Endothelial cell (in vitro differentiated cells): ENCODE data around the gene KIAA0753. TPM values are rescaled to one million over a fixed set of nuclear protein-coding genes. Genes with fewer than 3 reads are reported as not detected.

ENCODE experiments used
- DNase-seq: peaks from one replicate; pipeline ENCODE4 v3.0.0; 2021; ENCODE audit warnings: low spot score
- H3K27ac Mint-ChIP-seq: one replicate; pipeline ENCODE4 v1.8.0; 2021; ENCODE audit warnings: mixed read lengths, inconsistent platforms; ENCODE audit not compliant: unreplicated experiment
- H3K27me3 Mint-ChIP-seq: one replicate; pipeline ENCODE4 v1.8.0; 2021; ENCODE audit warnings: mild to moderate bottlenecking, moderate library complexity, mixed read lengths, inconsistent platforms; ENCODE audit not compliant: unreplicated experiment
- H3K36me3 Mint-ChIP-seq: one replicate; pipeline ENCODE4 v1.8.0; 2021; ENCODE audit warnings: mild to moderate bottlenecking, low read depth, mixed read lengths, inconsistent platforms; ENCODE audit not compliant: unreplicated experiment
- H3K4me1 Mint-ChIP-seq: one replicate; pipeline ENCODE4 v1.8.0; 2021; ENCODE audit warnings: mild to moderate bottlenecking, mixed read lengths, inconsistent platforms; ENCODE audit not compliant: unreplicated experiment
- H3K4me3 Mint-ChIP-seq: one replicate; pipeline ENCODE4 v1.8.0; 2021; ENCODE audit warnings: mild to moderate bottlenecking, mixed read lengths, inconsistent platforms; ENCODE audit not compliant: unreplicated experiment
- H3K9me3 Mint-ChIP-seq: one replicate; pipeline ENCODE4 v1.8.0; 2021; ENCODE audit warnings: mixed read lengths, inconsistent platforms; ENCODE audit not compliant: unreplicated experiment
- total RNA-seq: library from RNA; stranded (reverse); fragmentation: NEBNext Ultra II Directional; extraction: Animal tissue kit (Norgen Biotek cat#: 25700); gene quantifications from one replicate; pipeline ENCODE4 v1.2.1, GENCODE V29; 2021; ENCODE audit not compliant: unreplicated experiment
- TF ChIP-seq, protein P1 (sequence below): fragments of 200-600 bp; sonication (generic); IDR thresholded peaks from one replicate; pipeline ENCODE4 v1.5.0; 2021; ENCODE audit warnings: antibody characterized with exemption; ENCODE audit not compliant: unreplicated experiment

KIAA0753 gene
- total RNA-seq, 1 donor from 2014 or later, result 22.6 TPM

DNA sequence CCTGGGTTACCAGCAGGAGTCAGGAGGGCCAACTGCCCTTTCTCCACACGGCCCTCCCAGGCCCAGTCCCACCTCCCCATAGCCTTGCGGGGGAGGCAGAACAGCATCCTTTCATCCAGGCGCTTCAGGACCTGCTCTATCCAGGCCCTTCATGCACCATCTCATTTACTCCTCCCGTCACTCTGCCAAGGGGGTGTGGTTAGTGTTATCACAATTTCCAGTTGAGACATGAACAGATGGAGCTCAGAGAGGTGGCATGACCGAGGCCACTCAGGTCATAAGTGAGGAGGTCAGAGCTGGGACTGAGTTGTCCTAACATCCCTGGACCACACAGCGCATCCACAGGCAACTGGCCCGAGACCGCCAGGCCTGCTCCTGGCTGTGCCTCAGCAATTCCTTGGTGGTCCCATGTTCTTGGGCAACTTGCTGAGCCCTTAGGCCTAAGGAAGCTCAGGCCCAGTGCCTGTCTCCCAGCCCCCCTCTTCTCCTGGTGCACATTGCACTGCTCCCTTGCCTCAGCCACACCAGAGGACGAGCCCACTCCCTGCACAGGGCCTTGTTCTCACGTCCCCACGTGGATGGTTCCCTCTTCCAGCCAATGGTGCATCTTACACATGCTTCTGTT, 34.8 kb upstream of the KIAA0753 start:
- Mint-ChIP-seq H3K9me3 (no peaks in the 10 kb centered on the region), H3K36me3 (no peaks in the 10 kb centered on the region), H3K27me3 (no peaks in the 10 kb centered on the region), H3K27ac (no peak overlapping the region), H3K4me3 (no peak overlapping the region), H3K4me1 (peaks cover 14% of the 10 kb centered on the region)
- TF ChIP-seq, protein P1, sequence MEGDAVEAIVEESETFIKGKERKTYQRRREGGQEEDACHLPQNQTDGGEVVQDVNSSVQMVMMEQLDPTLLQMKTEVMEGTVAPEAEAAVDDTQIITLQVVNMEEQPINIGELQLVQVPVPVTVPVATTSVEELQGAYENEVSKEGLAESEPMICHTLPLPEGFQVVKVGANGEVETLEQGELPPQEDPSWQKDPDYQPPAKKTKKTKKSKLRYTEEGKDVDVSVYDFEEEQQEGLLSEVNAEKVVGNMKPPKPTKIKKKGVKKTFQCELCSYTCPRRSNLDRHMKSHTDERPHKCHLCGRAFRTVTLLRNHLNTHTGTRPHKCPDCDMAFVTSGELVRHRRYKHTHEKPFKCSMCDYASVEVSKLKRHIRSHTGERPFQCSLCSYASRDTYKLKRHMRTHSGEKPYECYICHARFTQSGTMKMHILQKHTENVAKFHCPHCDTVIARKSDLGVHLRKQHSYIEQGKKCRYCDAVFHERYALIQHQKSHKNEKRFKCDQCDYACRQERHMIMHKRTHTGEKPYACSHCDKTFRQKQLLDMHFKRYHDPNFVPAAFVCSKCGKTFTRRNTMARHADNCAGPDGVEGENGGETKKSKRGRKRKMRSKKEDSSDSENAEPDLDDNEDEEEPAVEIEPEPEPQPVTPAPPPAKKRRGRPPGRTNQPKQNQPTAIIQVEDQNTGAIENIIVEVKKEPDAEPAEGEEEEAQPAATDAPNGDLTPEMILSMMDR, result no peak
- DNase-seq, result no peak

DNA sequence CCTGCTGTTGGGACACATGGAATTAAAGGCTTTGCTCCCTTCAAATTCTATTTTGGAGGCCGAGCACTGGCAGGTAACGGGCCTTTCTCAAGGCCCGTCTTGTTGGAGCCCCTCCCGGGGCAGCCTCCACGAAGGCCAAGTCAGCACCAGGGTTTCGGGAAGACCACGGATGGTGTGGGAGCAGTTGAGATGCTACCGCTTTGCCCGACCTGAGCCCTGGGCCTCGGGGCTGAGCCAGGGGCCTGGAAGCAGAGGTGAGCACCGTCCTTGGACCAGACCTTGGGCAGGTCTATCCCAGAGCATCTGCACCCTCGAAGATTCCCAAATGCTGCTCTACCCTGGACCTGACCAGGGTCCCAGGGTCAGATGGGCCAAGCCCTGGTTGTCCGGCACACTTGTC, 34.1 kb upstream of the KIAA0753 start:
- TF ChIP-seq, protein P1, result no peak
- peaks cover 14% of the 10 kb centered on the region for H3K4me1 Mint-ChIP-seq
- DNase-seq, result no peak
- no peak overlapping the region for H3K27ac Mint-ChIP-seq
- H3K9me3 Mint-ChIP-seq, result no peaks in the 10 kb centered on the region
- H3K36me3 Mint-ChIP-seq, result no peaks in the 10 kb centered on the region
- no peak overlapping the region for H3K4me3 Mint-ChIP-seq
- no peaks in the 10 kb centered on the region for H3K27me3 Mint-ChIP-seq

DNA sequence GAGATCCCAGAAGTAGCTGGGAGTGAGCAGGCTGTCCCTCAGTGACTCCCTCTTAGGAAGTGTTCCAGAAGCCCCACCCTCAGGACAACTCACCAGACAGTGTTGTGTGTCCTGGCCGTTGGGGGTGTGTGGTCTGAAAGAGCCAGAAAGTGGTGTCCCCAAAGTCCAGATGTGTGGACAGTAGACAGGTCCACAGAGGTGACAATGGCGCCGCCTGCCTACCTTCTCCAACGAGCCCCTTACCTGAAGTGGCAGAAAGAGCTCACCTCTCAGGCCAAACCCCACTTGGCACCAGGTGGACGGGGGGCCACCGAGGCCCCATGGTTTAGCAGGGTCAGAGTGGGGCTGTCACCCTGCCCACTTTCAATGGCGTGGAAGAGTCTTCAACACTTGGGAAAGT, 30.9 kb upstream of the KIAA0753 start:
- no peak overlapping the region for H3K27ac Mint-ChIP-seq
- DNase-seq, result no peak
- TF ChIP-seq, protein P1, result no peak
- H3K4me3 Mint-ChIP-seq, result no peak overlapping the region
- H3K4me1 Mint-ChIP-seq, result peaks cover 9% of the 10 kb centered on the region
- no peaks in the 10 kb centered on the region for H3K36me3 Mint-ChIP-seq
- H3K9me3 Mint-ChIP-seq, result no peaks in the 10 kb centered on the region
- peaks cover 3% of the 10 kb centered on the region for H3K27me3 Mint-ChIP-seq

DNA sequence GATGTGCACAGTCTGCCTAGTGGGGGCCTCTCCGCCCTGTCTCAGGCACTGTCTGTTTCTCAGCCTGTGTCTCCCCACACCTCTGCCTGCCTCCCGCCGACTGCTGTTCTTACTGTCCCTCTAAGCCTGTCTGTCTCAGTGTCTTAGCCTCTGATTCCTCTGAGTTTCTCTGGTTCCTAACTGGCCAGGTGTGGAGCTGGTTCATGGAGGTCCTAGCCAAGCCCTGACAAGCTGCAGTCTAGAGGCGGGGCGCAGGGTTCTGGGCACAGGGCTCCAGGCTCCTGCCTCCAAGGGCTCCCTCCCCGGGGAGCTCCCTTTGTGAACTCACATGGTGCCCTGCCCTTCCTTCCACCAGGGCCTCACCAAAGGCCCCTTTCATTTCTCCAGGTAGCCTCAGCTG, 30.5 kb upstream of the KIAA0753 start:
- peaks cover 9% of the 10 kb centered on the region for H3K4me1 Mint-ChIP-seq
- TF ChIP-seq, protein P1, result no peak
- no peak for DNase-seq
- H3K36me3 Mint-ChIP-seq, result no peaks in the 10 kb centered on the region
- H3K27me3 Mint-ChIP-seq, result peaks cover 3% of the 10 kb centered on the region
- no peak overlapping the region for H3K4me3 Mint-ChIP-seq
- H3K27ac Mint-ChIP-seq, result no peak overlapping the region
- H3K9me3 Mint-ChIP-seq, result no peaks in the 10 kb centered on the region

DNA sequence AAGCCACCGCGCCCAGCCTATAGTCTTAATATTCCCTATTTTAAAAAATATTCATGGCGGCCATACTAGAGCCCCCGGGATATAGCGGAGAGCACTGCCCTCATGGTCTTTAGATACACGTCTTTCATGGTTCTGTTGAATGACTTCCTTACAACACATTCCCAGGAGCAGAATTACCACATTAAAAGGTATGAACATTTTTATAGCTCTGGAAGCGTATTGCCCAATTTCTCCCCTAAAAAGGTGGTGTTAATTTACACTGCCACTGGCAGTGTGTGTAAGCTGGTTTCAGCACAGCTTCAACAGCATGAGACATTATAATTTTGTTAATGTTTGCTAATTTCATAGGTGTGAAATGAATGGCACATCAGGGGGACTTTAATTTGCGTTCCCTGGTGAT, 30.1 kb upstream of the KIAA0753 start:
- peaks cover 3% of the 10 kb centered on the region for H3K27me3 Mint-ChIP-seq
- H3K4me3 Mint-ChIP-seq, result no peak overlapping the region
- no peaks in the 10 kb centered on the region for H3K36me3 Mint-ChIP-seq
- H3K9me3 Mint-ChIP-seq, result no peaks in the 10 kb centered on the region
- no peak for DNase-seq
- no peak overlapping the region for H3K27ac Mint-ChIP-seq
- TF ChIP-seq, protein P1, result no peak
- H3K4me1 Mint-ChIP-seq, result peaks cover 9% of the 10 kb centered on the region
